WTC11 (cell line): ENCODE results near the gene LMO3. TPM values are rescaled to one million over a fixed set of nuclear protein-coding genes. Genes with fewer than 3 reads are reported as not detected.

Source experiments
- ATAC-seq: fragments of 200-7000 bp; cut with Tn5 transposase; 2 replicates; pipeline ENCODE4 v1.10.0; 2021; ENCODE audit warnings: mild to moderate bottlenecking, moderate library complexity
- CTCF ChIA-PET: fragments of 300-600 bp; sonication (Branson Sonifier 250); formaldehyde crosslinking; loops from one replicate; lab custom pipeline; 2021; ENCODE audit warnings: antibody characterized with exemption; lab: Charles Lee
- POLR2A ChIA-PET: fragments of 350-600 bp; sonication (Branson Sonifier 250); formaldehyde crosslinking; loops from one replicate; lab custom pipeline; 2021; ENCODE audit warnings: antibody characterized with exemption; lab: Charles Lee
- DNase-seq: peaks from one replicate; pipeline ENCODE4 v3.0.0; 2021; ENCODE audit warnings: low spot score
- H3K27ac Mint-ChIP-seq: 2 replicates; pipeline ENCODE4 v1.8.0; 2021; ENCODE audit warnings: mixed read lengths
- H3K27me3 Mint-ChIP-seq: 2 replicates; pipeline ENCODE4 v1.8.0; 2021; ENCODE audit warnings: low read depth, mild to moderate bottlenecking, moderate library complexity, mixed read lengths
- H3K36me3 Mint-ChIP-seq: 2 replicates; pipeline ENCODE4 v1.8.0; 2021; ENCODE audit warnings: mixed read lengths
- H3K4me1 Mint-ChIP-seq: 2 replicates; pipeline ENCODE4 v1.8.0; 2022; ENCODE audit warnings: mixed read lengths
- H3K4me3 Mint-ChIP-seq: 2 replicates; pipeline ENCODE4 v1.8.0; 2021; ENCODE audit warnings: mild to moderate bottlenecking, moderate library complexity, mixed read lengths
- H3K9me3 Mint-ChIP-seq: 2 replicates; pipeline ENCODE4 v1.8.0; 2021; ENCODE audit warnings: mixed read lengths
- CBFB ChIP-seq: sonication (generic); formaldehyde crosslinking; IDR thresholded peaks from 2 replicates; pipeline ENCODE4 v1.8.1; 2022; ENCODE audit warnings: mild to moderate bottlenecking, low read depth, missing genetic modification reagents
- ETV6 ChIP-seq: sonication (generic); formaldehyde crosslinking; IDR thresholded peaks from 2 replicates; pipeline ENCODE4 v1.8.1; 2022; ENCODE audit warnings: mild to moderate bottlenecking, missing genetic modification reagents
- FOXJ3 ChIP-seq: sonication (generic); formaldehyde crosslinking; IDR thresholded peaks from 2 replicates; pipeline ENCODE4 v1.9.0; 2021; ENCODE audit warnings: missing genetic modification reagents, mild to moderate bottlenecking, borderline replicate concordance
- IRF2 ChIP-seq: sonication (generic); formaldehyde crosslinking; IDR thresholded peaks from 2 replicates; pipeline ENCODE4 v1.8.0; 2022; ENCODE audit warnings: low read depth, missing genetic modification reagents, borderline replicate concordance
- OVOL2 ChIP-seq: fragments of 250-450 bp; sonication (Bioruptor Pico); IDR thresholded peaks from 2 replicates; pipeline ENCODE4 v1.9.0; 2021; ENCODE audit warnings: mild to moderate bottlenecking, borderline replicate concordance
- RELA ChIP-seq: sonication (generic); formaldehyde crosslinking; IDR thresholded peaks from 2 replicates; pipeline ENCODE4 v1.8.1; 2022; ENCODE audit warnings: missing genetic modification reagents, mild to moderate bottlenecking, borderline replicate concordance
- ZNF263 ChIP-seq: sonication (generic); formaldehyde crosslinking; IDR thresholded peaks from 2 replicates; pipeline ENCODE4 v1.8.1; 2022; ENCODE audit warnings: low read depth, mild to moderate bottlenecking, moderate library complexity, missing genetic modification reagents
- total RNA-seq: library from RNA; stranded (reverse); gene quantifications from 3 replicates; pipeline ENCODE4 v1.2.3, GENCODE V29; 2021
- TF ChIP-seq, protein P1 (sequence below): fragments of 250-450 bp; sonication (Bioruptor Pico); IDR thresholded peaks from 2 replicates; pipeline ENCODE4 v2.1.2; 2022; ENCODE audit warnings: mild to moderate bottlenecking, moderate library complexity
- TF ChIP-seq, protein P2 (sequence below): sonication (generic); formaldehyde crosslinking; IDR thresholded peaks from 2 replicates; pipeline ENCODE4 v1.8.1; 2022; ENCODE audit warnings: low read depth, missing genetic modification reagents, borderline replicate concordance
- TF ChIP-seq, protein P3 (sequence below): sonication (generic); formaldehyde crosslinking; IDR thresholded peaks from 2 replicates; pipeline ENCODE4 v1.8.0; 2022; ENCODE audit warnings: mild to moderate bottlenecking, missing genetic modification reagents
- TF ChIP-seq, protein P4 (sequence below): sonication (generic); formaldehyde crosslinking; IDR thresholded peaks from 2 replicates; pipeline ENCODE4 v1.8.1; 2022; ENCODE audit warnings: mild to moderate bottlenecking, moderate library complexity, missing genetic modification reagents
- TF ChIP-seq, protein P5 (sequence below): sonication (generic); formaldehyde crosslinking; IDR thresholded peaks from 2 replicates; pipeline ENCODE4 v1.8.1; 2023; ENCODE audit warnings: mild to moderate bottlenecking, missing genetic modification reagents, moderate library complexity
- TF ChIP-seq, protein P6 (sequence below): sonication (generic); formaldehyde crosslinking; IDR thresholded peaks from 2 replicates; pipeline ENCODE4 v1.8.0; 2022; ENCODE audit warnings: mild to moderate bottlenecking, missing genetic modification reagents
- TF ChIP-seq, protein P7 (sequence below): fragments of 250-450 bp; sonication (Bioruptor Pico); IDR thresholded peaks from 2 replicates; pipeline ENCODE4 v1.8.0; 2021; ENCODE audit warnings: mild to moderate bottlenecking
- TF ChIP-seq, protein P8 (sequence below): sonication (generic); formaldehyde crosslinking; IDR thresholded peaks from 2 replicates; pipeline ENCODE4 v1.8.1; 2022; ENCODE audit warnings: low read depth, mild to moderate bottlenecking, moderate library complexity, missing genetic modification reagents, borderline replicate concordance
- TF ChIP-seq, protein P9 (sequence below): fragments of 250-450 bp; sonication (Bioruptor Pico); conservative IDR thresholded peaks from 2 replicates; pipeline ENCODE4 v1.9.0; 2021; ENCODE audit warnings: mild to moderate bottlenecking
- TF ChIP-seq, protein P10 (sequence below): sonication (generic); formaldehyde crosslinking; IDR thresholded peaks from 2 replicates; pipeline ENCODE4 v1.8.1; 2023; ENCODE audit warnings: mild to moderate bottlenecking, missing genetic modification reagents
- TF ChIP-seq, protein P11 (sequence below): sonication (generic); formaldehyde crosslinking; conservative IDR thresholded peaks from 2 replicates; pipeline ENCODE4 v1.8.1; 2022; ENCODE audit warnings: mild to moderate bottlenecking, missing genetic modification reagents

LMO3 gene
- total RNA-seq, 1 experiment from 2014 or later = 29.8 TPM

DNA sequence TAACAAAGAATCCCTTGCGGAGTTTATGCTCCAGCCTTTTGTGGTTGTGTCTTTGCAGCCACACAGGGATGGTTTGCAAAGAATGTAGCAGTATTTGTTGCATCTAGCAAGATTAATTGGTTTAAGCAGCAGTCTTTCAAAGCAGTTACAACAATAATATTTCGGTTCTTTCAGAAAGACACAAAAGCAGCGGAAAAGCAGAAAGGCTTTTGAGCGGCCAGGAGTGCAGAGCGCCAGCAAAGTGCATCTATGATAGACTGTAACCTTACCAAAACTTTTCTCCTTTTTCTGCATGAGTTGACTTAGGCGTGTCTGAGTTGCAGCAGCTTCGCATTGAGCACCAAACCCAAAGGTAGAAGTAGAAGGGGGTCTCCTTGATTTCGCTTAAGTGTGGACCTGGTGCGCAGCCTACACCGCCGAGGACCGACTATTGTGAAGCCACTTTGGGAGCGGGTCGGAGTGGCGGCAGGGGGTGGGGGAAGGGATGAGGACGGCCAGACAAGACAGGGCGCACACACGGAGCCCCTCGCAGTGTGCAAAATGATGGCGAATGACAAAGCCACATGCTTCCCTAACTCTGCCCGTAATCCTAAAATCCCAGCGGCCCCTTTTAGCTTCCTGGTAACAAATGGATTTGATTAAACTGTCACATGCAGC is 1.2 kb downstream of the LMO3 start (continued):
- TF ChIP-seq, protein P1, sequence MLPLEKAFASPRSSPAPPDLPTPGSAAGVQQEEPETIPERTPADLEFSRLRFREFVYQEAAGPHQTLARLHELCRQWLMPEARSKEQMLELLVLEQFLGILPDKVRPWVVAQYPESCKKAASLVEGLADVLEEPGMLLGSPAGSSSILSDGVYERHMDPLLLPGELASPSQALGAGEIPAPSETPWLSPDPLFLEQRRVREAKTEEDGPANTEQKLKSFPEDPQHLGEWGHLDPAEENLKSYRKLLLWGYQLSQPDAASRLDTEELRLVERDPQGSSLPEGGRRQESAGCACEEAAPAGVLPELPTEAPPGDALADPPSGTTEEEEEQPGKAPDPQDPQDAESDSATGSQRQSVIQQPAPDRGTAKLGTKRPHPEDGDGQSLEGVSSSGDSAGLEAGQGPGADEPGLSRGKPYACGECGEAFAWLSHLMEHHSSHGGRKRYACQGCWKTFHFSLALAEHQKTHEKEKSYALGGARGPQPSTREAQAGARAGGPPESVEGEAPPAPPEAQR (CRISPR knock-in tag) = no peak
- TF ChIP-seq RELA (CRISPR knock-in tag) = no peak
- TF ChIP-seq ZNF263 (CRISPR knock-in tag) = no peak

DNA sequence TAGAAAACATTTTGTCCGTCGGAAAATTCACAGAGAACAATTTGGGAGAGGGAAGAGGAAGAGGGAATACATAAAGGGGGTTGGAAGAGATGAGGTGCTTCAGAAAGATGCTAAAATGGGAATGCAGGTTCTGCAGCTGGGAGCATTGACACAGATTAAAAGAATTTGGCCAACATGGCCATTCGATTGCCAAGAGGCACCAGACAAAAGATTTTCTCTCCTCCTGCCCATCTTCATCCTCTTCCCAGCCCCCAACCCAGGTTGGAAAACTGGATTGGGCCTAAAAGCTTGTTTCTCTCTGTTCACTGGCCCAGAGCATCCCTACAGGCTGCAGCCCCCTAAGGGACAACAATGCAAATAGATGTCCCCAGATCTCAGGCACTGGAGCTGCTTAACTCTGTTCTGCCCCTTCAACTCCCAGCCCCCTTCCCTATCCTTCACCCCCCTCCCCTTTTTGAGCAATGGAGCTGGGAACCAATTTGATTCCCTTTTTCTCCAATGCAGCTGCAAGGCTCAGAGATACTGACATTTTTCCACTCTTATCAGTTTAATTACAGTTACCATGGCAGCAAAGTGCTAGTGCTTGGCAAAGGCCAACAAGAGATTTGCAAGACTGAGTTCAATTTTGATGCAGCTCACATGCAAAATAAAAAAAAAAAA is 1.9 kb downstream of the LMO3 start:
- peaks cover 65% of the 10 kb centered on the region for H3K4me1 Mint-ChIP-seq
- peaks cover 29% of the 10 kb centered on the region for H3K27me3 Mint-ChIP-seq
- ATAC-seq = peak; percentile 25
- H3K27ac Mint-ChIP-seq = no peak overlapping the region
- peak overlapping the region; percentile 95 for H3K4me3 Mint-ChIP-seq
- CTCF ChIA-PET = interaction anchor here (1.0 kb wide), 1 partner anchor 218 kb away, joined by 3 read pairs; no protein-coding TSS in a partner anchor
- H3K36me3 Mint-ChIP-seq = no peaks in the 10 kb centered on the region
- no peaks in the 10 kb centered on the region for H3K9me3 Mint-ChIP-seq
- DNase-seq = peak; percentile 20
- POLR2A ChIA-PET = interaction anchor here (0.6 kb wide), 2 partner anchors 31 to 1241 kb away, joined by 3 read pairs; no protein-coding TSS in a partner anchor
- TF ChIP-seq ETV6 (CRISPR knock-in tag) (no peak), CBFB (CRISPR knock-in tag) (no peak), RELA (CRISPR knock-in tag) (no peak), IRF2 (CRISPR knock-in tag) (no peak), OVOL2 (CRISPR knock-in tag) (no peak), FOXJ3 (CRISPR knock-in tag) (no peak), ZNF263 (CRISPR knock-in tag) (no peak)
- TF ChIP-seq, protein P2, sequence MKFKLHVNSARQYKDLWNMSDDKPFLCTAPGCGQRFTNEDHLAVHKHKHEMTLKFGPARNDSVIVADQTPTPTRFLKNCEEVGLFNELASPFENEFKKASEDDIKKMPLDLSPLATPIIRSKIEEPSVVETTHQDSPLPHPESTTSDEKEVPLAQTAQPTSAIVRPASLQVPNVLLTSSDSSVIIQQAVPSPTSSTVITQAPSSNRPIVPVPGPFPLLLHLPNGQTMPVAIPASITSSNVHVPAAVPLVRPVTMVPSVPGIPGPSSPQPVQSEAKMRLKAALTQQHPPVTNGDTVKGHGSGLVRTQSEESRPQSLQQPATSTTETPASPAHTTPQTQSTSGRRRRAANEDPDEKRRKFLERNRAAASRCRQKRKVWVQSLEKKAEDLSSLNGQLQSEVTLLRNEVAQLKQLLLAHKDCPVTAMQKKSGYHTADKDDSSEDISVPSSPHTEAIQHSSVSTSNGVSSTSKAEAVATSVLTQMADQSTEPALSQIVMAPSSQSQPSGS (CRISPR knock-in tag) = no peak
- TF ChIP-seq, protein P3, sequence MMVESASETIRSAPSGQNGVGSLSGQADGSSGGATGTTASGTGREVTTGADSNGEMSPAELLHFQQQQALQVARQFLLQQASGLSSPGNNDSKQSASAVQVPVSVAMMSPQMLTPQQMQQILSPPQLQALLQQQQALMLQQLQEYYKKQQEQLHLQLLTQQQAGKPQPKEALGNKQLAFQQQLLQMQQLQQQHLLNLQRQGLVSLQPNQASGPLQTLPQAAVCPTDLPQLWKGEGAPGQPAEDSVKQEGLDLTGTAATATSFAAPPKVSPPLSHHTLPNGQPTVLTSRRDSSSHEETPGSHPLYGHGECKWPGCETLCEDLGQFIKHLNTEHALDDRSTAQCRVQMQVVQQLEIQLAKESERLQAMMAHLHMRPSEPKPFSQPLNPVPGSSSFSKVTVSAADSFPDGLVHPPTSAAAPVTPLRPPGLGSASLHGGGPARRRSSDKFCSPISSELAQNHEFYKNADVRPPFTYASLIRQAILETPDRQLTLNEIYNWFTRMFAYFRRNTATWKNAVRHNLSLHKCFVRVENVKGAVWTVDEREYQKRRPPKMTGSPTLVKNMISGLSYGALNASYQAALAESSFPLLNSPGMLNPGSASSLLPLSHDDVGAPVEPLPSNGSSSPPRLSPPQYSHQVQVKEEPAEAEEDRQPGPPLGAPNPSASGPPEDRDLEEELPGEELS (CRISPR knock-in tag) = no peak
- TF ChIP-seq, protein P4, sequence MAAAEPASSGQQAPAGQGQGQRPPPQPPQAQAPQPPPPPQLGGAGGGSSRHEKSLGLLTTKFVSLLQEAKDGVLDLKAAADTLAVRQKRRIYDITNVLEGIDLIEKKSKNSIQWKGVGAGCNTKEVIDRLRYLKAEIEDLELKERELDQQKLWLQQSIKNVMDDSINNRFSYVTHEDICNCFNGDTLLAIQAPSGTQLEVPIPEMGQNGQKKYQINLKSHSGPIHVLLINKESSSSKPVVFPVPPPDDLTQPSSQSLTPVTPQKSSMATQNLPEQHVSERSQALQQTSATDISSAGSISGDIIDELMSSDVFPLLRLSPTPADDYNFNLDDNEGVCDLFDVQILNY = no peak
- TF ChIP-seq, protein P5, sequence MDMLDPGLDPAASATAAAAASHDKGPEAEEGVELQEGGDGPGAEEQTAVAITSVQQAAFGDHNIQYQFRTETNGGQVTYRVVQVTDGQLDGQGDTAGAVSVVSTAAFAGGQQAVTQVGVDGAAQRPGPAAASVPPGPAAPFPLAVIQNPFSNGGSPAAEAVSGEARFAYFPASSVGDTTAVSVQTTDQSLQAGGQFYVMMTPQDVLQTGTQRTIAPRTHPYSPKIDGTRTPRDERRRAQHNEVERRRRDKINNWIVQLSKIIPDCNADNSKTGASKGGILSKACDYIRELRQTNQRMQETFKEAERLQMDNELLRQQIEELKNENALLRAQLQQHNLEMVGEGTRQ (CRISPR knock-in tag) = no peak
- TF ChIP-seq, protein P6, sequence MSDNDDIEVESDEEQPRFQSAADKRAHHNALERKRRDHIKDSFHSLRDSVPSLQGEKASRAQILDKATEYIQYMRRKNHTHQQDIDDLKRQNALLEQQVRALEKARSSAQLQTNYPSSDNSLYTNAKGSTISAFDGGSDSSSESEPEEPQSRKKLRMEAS (CRISPR knock-in tag) = no peak
- TF ChIP-seq, protein P7, sequence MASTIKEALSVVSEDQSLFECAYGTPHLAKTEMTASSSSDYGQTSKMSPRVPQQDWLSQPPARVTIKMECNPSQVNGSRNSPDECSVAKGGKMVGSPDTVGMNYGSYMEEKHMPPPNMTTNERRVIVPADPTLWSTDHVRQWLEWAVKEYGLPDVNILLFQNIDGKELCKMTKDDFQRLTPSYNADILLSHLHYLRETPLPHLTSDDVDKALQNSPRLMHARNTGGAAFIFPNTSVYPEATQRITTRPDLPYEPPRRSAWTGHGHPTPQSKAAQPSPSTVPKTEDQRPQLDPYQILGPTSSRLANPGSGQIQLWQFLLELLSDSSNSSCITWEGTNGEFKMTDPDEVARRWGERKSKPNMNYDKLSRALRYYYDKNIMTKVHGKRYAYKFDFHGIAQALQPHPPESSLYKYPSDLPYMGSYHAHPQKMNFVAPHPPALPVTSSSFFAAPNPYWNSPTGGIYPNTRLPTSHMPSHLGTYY (CRISPR knock-in tag) = no peak
- TF ChIP-seq, protein P8, sequence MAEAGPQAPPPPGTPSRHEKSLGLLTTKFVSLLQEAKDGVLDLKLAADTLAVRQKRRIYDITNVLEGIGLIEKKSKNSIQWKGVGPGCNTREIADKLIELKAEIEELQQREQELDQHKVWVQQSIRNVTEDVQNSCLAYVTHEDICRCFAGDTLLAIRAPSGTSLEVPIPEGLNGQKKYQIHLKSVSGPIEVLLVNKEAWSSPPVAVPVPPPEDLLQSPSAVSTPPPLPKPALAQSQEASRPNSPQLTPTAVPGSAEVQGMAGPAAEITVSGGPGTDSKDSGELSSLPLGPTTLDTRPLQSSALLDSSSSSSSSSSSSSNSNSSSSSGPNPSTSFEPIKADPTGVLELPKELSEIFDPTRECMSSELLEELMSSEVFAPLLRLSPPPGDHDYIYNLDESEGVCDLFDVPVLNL (CRISPR knock-in tag) = no peak
- TF ChIP-seq, protein P9, sequence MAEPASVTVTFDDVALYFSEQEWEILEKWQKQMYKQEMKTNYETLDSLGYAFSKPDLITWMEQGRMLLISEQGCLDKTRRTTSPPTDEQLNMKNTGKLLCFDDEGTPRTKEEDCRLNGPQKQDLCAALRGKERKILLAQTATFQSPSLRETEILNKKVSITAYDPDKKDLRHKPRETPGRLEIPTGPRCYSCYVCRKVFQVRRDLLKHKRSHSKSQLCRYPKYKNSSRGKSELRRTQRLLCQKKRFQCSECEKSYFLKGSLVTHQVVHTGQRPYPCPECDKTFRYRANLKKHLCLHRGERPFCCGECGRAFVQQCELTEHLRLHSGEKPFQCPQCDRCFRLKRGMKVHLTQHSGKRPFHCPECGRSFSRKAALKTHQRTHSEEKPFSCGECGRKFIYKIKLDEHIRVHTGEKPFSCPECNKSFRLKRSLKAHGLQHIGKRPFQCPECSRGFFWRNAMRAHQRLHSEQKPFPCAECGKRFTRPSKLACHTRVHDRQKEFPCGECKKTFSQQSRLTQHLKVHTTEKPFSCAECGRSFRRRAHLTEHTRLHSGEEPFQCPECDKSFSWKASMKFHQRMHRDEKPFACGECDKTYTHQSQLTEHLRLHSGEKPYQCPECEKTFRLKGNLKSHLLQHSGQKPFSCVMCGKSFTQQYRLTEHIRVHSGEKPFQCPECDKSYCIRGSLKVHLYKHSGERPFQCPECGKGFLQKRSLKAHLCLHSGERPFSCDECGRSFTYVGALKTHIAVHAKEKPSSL = no peak
- TF ChIP-seq, protein P10, sequence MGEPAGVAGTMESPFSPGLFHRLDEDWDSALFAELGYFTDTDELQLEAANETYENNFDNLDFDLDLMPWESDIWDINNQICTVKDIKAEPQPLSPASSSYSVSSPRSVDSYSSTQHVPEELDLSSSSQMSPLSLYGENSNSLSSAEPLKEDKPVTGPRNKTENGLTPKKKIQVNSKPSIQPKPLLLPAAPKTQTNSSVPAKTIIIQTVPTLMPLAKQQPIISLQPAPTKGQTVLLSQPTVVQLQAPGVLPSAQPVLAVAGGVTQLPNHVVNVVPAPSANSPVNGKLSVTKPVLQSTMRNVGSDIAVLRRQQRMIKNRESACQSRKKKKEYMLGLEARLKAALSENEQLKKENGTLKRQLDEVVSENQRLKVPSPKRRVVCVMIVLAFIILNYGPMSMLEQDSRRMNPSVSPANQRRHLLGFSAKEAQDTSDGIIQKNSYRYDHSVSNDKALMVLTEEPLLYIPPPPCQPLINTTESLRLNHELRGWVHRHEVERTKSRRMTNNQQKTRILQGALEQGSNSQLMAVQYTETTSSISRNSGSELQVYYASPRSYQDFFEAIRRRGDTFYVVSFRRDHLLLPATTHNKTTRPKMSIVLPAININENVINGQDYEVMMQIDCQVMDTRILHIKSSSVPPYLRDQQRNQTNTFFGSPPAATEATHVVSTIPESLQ (CRISPR knock-in tag) = no peak
- TF ChIP-seq, protein P11, sequence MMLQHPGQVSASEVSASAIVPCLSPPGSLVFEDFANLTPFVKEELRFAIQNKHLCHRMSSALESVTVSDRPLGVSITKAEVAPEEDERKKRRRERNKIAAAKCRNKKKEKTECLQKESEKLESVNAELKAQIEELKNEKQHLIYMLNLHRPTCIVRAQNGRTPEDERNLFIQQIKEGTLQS (CRISPR knock-in tag) = no peak
